GM19043 (cell line): ENCODE measurements around the gene USH1C.

Experiments used
- ATAC-seq: cut with Tn5 transposase; IDR thresholded peaks from one replicate; pipeline ENCODE4 v1.9.1; 2021; ENCODE audit warnings: low read depth; ENCODE audit not compliant: unreplicated experiment

The USH1C gene

GRCh38 chr11:17508791-17509190, 35.4 kb downstream of the USH1C start:
- ATAC-seq = no peak

GRCh38 chr11:17508306-17508705, 35.9 kb downstream of the USH1C start:
- no peak for ATAC-seq

- no peak for ATAC-seq
Measured at GRCh38 chr11:17507773-17508172, 36.4 kb downstream of the USH1C start.

GRCh38 chr11:17506942-17507341, 37.3 kb downstream of the USH1C start:
- no peak for ATAC-seq

GRCh38 chr11:17506314-17506713, 37.9 kb downstream of the USH1C start:
- ATAC-seq = no peak

GRCh38 chr11:17505146-17505545, 39.1 kb downstream of the USH1C start:
- ATAC-seq = no peak

- no peak for ATAC-seq
Measured at GRCh38 chr11:17504330-17505107, 39.7 kb downstream of the USH1C start.

- no peak for ATAC-seq
Measured at GRCh38 chr11:17502630-17503029, 41.6 kb downstream of the USH1C start.

GRCh38 chr11:17500673-17501072, 43.5 kb downstream of the USH1C start:
- no peak for ATAC-seq

GRCh38 chr11:17498475-17498874, 45.7 kb downstream of the USH1C start:
- no peak for ATAC-seq

- ATAC-seq = no peak
Measured at GRCh38 chr11:17498058-17498457, 46.2 kb downstream of the USH1C start.

GRCh38 chr11:17496406-17496805, 47.8 kb downstream of the USH1C start:
- no peak for ATAC-seq

GRCh38 chr11:17494019-17494418, 50.2 kb downstream of the USH1C start:
- no peak for ATAC-seq

- no peak for ATAC-seq
Measured at GRCh38 chr11:17490938-17491337, 53.3 kb downstream of the USH1C start.

GRCh38 chr11:17490232-17490631, 54.0 kb downstream of the USH1C start:
- no peak for ATAC-seq

GRCh38 chr11:17489751-17490150, 54.5 kb downstream of the USH1C start:
- no peak for ATAC-seq

- ATAC-seq = no peak
Measured at GRCh38 chr11:17488563-17488962, 55.7 kb downstream of the USH1C start.

- ATAC-seq = no peak
Measured at GRCh38 chr11:17486646-17487045, 57.6 kb downstream of the USH1C start.

GRCh38 chr11:17483505-17483904, 60.7 kb downstream of the USH1C start:
- no peak for ATAC-seq

- no peak for ATAC-seq
Measured at GRCh38 chr11:17481905-17482304, 62.3 kb downstream of the USH1C start.

- no peak for ATAC-seq
Measured at GRCh38 chr11:17479284-17480214, 64.7 kb downstream of the USH1C start.

- ATAC-seq = no peak
Measured at GRCh38 chr11:17478070-17478469, 66.1 kb downstream of the USH1C start.
